Measurements from ENCODE around the gene IQCK. TPM values are rescaled to one million over a fixed set of nuclear protein-coding genes. Genes with fewer than 3 reads are reported as not detected.

Gene IQCK
- total RNA-seq, 2 donors from 2014 or later: 26.0 to 42.2 TPM

- TF ChIP-seq CTCF (IDR thresholded peaks at IDR 0.05) (no peak), POLR2AphosphoS5 (IDR thresholded peaks at IDR 0.05) (no peak), POLR2A (IDR thresholded peaks at IDR 0.05) (no peak)
- Histone ChIP-seq H3K27me3 (replicated peaks; ENCODE audit: insufficient read depth) (no peaks in the 10 kb centered on the region), H3K36me3 (no peaks in the 10 kb centered on the region), H3K27ac (peak overlapping the region in 1 of 2 donors; percentile 40), H3K4me1 (replicated peaks) (no peaks in the 10 kb centered on the region), H3K4me3 (no peak overlapping the region), H3K9me3 (no peaks in the 10 kb centered on the region)
- intact Hi-C loops (cut with DNase I): no loop called here
- DNase-seq (ENCODE audit: low spot score): no peak
- WGBS: 60% methylated on average over 3 of the region's 3 CpGs
Observed at GRCh38 chr16:19861133-19861532, 143.1 kb downstream of the IQCK start.

- no peaks in the 10 kb centered on the region for H3K4me1 ChIP-seq (replicated peaks)
- no peak for TF ChIP-seq POLR2AphosphoS5 (IDR thresholded peaks at IDR 0.05)
- no peak for TF ChIP-seq CTCF (IDR thresholded peaks at IDR 0.05)
- no peak for TF ChIP-seq POLR2A (IDR thresholded peaks at IDR 0.05)
- WGBS: 62% methylated on average over 16 of the region's 16 CpGs
- no peak overlapping the region for H3K27ac ChIP-seq
- no peak overlapping the region for H3K4me3 ChIP-seq
- no peaks in the 10 kb centered on the region for H3K27me3 ChIP-seq (replicated peaks; ENCODE audit: insufficient read depth)
- no peak for DNase-seq (ENCODE audit: low spot score)
- H3K9me3 ChIP-seq: no peaks in the 10 kb centered on the region
- intact Hi-C loops (cut with DNase I): no loop called here
- H3K36me3 ChIP-seq: no peaks in the 10 kb centered on the region
Observed at GRCh38 chr16:19861811-19862327, 143.8 kb downstream of the IQCK start.

- H3K4me3 ChIP-seq: no peak overlapping the region
- no peaks in the 10 kb centered on the region for H3K27me3 ChIP-seq (replicated peaks; ENCODE audit: insufficient read depth)
- intact Hi-C loops (cut with DNase I): no loop called here
- WGBS: 100% methylated on average over 1 of the region's 1 CpG
- no peaks in the 10 kb centered on the region for H3K9me3 ChIP-seq
- DNase-seq (ENCODE audit: low spot score): no peak
- H3K4me1 ChIP-seq (replicated peaks): no peaks in the 10 kb centered on the region
- no peak overlapping the region for H3K27ac ChIP-seq
- TF ChIP-seq POLR2A (IDR thresholded peaks at IDR 0.05): no peak
- no peak for TF ChIP-seq POLR2AphosphoS5 (IDR thresholded peaks at IDR 0.05)
- no peak for TF ChIP-seq CTCF (IDR thresholded peaks at IDR 0.05)
- H3K36me3 ChIP-seq: no peaks in the 10 kb centered on the region
Observed at GRCh38 chr16:19863990-19864389, 145.9 kb downstream of the IQCK start.

GRCh38 chr16:19864566-19864965, 146.5 kb downstream of the IQCK start:
- WGBS: 93% methylated on average over 5 of the region's 5 CpGs
- Histone ChIP-seq H3K36me3 (no peaks in the 10 kb centered on the region), H3K9me3 (no peaks in the 10 kb centered on the region), H3K4me3 (no peak overlapping the region), H3K27ac (no peak overlapping the region), H3K4me1 (replicated peaks) (no peaks in the 10 kb centered on the region), H3K27me3 (replicated peaks; ENCODE audit: insufficient read depth) (no peaks in the 10 kb centered on the region)
- intact Hi-C loops (cut with DNase I): no loop called here
- no peak for DNase-seq (ENCODE audit: low spot score)
- TF ChIP-seq CTCF (IDR thresholded peaks at IDR 0.05) (no peak), POLR2A (IDR thresholded peaks at IDR 0.05) (no peak), POLR2AphosphoS5 (IDR thresholded peaks at IDR 0.05) (no peak)

- Histone ChIP-seq H3K27ac (no peak overlapping the region), H3K27me3 (replicated peaks; ENCODE audit: insufficient read depth) (no peaks in the 10 kb centered on the region), H3K4me3 (no peak overlapping the region), H3K36me3 (peaks cover 0 to 5% of the 10 kb centered on the region in 2 donors), H3K9me3 (no peaks in the 10 kb centered on the region), H3K4me1 (replicated peaks) (no peaks in the 10 kb centered on the region)
- no peak for TF ChIP-seq POLR2A (IDR thresholded peaks at IDR 0.05)
- TF ChIP-seq POLR2AphosphoS5 (IDR thresholded peaks at IDR 0.05): no peak
- TF ChIP-seq CTCF (IDR thresholded peaks at IDR 0.05): no peak
- WGBS: 49% methylated on average over 9 of the region's 9 CpGs
- DNase-seq (ENCODE audit: low spot score): peak; percentile 20
- intact Hi-C loops (cut with DNase I): no loop called here
Observed at GRCh38 chr16:19868421-19868820, 150.3 kb downstream of the IQCK start.
